SU-DHL-6 (cell line): ENCODE data around the gene ARL16.

Source experiments
- EZH2phosphoT487 ChIP-seq: fragments of 200-600 bp; sonication (generic), shearing (Covaris generic); conservative IDR thresholded peaks from 2 replicates; pipeline ENCODE4 v1.6.1; 2018; ENCODE audit warnings: mild to moderate bottlenecking, antibody characterized with exemption, low read length, moderate library complexity, mixed read lengths
- TF ChIP-seq, protein P1 (sequence below): fragments of 200-600 bp; sonication (generic); IDR thresholded peaks from one replicate; pipeline ENCODE4 v1.5.1; 2017; ENCODE audit warnings: antibody characterized with exemption, mild to moderate bottlenecking, low read length, moderate library complexity; ENCODE audit not compliant: insufficient read depth, poor library complexity, severe bottlenecking

DNA sequence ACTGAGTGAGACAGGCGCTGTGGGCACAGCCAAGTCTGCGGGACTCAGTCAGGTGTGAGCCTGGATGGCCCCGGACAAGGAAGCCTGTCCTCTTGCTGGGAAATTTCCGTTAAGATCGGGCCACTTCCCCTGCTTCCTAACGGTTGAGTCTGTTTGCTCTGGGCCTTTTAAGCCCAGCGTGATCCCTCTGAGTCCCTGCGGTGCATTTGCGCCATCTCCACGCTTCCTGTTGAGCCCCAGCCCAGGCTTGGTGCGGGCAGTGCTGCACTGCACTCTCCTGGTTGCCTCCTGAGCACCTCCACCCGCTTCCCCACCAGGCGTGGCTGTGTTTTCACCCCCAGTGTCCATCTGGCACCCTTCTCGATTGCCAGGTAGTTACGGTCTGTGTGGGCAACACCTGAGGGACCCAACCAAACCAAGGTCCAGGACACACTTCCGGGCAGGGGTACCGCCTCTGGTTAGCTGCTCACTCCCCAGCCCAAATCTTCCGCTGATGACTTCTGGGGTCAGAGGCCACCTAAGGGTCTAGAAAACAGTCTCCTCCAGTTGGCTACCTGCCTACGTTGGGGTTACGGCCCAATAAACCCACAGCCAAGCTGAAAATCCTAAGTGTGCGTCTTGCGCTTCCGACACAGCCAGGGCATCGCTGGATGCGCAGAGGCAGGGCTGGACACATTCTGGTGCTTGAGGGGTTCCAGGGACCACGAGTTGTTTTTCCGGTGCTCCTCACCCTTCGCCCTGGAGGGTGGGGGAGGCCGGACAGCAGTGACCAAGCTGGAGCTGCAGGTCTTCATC, 27.1 kb upstream of the ARL16 start:
- TF ChIP-seq, protein P1, sequence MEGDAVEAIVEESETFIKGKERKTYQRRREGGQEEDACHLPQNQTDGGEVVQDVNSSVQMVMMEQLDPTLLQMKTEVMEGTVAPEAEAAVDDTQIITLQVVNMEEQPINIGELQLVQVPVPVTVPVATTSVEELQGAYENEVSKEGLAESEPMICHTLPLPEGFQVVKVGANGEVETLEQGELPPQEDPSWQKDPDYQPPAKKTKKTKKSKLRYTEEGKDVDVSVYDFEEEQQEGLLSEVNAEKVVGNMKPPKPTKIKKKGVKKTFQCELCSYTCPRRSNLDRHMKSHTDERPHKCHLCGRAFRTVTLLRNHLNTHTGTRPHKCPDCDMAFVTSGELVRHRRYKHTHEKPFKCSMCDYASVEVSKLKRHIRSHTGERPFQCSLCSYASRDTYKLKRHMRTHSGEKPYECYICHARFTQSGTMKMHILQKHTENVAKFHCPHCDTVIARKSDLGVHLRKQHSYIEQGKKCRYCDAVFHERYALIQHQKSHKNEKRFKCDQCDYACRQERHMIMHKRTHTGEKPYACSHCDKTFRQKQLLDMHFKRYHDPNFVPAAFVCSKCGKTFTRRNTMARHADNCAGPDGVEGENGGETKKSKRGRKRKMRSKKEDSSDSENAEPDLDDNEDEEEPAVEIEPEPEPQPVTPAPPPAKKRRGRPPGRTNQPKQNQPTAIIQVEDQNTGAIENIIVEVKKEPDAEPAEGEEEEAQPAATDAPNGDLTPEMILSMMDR: no peak
- TF ChIP-seq EZH2phosphoT487: no peak
